Middle frontal gyrus (tissue), 1 donor: ENCODE data around the gene SAT1.

Source experiments
- DNase-seq: peaks from one replicate; pipeline ENCODE4 v3.0.0-alpha.2; 2015; ENCODE audit warnings: low spot score; ENCODE audit errors: extremely low spot score

The SAT1 gene

DNA sequence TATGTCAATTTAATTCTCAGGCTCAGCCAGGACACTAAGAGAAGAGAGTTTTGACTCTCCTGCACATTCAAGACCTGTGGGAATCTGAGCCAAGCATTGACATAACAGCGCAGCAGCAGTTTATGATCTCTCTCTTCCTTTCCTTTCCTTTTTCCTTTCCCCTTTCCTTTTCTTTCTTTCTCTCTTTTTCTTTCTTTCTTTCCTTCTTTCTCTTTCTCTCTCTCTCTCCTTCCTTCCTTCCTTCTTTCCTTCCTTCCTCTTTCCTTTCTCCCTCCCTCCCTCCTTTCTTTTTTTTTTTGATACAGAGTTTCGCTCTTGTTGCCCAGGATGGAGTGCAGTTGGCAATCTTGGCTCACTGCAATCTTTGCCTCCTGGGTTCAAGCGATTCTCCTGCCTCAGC, 21.6 kb downstream of the SAT1 start:
- no peak for DNase-seq

DNA sequence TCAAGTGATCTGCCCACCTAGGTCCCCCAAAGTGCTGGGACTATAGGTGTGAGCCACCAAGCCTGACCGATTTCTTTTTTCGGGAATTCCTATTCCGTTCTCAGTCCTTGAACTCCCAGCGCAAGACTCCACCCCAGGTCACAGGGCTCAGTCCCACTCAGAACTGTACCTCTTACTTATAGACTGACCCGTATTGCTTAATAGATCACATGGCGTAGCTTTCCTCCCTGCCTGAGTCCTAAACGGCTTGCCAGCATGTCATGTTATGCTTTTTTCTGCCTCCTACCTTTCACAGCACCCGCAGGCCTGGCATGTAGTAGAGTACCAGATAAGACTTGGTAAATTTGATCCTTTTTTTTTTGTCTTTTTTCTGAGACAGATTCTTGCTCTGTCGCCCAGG, 22.4 kb downstream of the SAT1 start:
- no peak for DNase-seq

DNA sequence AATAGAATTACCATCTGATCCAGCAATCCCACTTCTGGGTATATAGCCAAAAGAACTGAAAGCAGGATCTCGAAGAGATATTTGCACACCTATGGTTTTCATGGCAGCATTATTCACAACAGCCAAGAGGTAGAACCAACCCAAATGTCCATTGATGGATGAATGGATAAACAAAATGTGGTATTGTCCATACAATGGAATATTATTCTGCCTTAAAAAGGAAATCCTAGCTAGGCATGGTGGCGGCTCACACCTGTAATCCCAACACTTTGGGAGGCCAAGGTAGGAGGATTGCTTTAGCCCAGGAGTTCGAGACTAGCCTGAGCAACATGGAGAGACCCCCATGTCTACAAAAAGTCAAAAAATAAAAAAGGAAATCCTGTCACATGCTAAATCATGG, 27.3 kb downstream of the SAT1 start:
- DNase-seq = no peak

DNA sequence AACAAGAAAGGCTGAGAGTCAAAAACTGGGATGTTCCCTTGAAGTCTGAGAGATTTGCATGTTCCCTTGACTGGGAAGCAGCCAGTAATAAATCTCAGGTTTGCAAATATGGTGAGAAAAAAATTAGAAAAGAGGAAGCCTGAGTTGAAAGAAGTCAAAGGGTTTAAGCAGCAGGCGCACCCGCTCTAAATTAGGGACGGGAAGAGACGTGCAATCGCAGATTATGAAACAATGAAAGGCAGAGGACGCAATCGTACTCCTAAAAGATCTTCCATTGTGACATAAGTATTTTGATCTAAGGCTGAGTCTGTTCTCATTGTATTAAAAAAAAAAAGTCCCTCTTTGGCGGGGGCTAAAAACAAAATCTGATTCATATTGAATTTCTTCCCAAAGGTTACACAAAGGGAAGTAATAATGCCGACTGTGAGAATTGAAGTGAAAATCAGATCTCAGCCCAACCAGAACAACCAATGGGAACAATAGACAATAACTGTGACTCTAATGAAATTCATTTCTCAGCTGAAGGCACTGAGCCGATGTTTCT, 28.2 kb downstream of the SAT1 start:
- no peak for DNase-seq

DNA sequence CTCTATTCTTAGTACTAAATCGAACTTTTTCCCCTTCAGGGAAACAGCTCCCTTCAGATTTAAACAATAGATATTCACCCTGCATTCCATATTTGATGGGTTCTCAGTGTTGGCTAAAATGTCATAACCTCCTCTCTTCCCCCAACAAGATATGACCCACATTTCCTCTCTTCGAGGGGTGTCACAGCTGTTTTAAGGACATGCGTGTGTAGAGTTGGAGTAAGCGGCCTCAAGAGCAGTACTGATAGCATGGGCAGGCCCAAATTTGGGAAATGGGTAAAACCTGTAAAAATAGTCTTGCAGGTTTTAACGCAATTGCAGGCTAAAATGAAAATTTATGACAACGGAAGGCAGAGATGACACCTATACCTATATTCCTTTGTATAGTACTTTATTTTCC, 28.7 kb downstream of the SAT1 start:
- DNase-seq = no peak

DNA sequence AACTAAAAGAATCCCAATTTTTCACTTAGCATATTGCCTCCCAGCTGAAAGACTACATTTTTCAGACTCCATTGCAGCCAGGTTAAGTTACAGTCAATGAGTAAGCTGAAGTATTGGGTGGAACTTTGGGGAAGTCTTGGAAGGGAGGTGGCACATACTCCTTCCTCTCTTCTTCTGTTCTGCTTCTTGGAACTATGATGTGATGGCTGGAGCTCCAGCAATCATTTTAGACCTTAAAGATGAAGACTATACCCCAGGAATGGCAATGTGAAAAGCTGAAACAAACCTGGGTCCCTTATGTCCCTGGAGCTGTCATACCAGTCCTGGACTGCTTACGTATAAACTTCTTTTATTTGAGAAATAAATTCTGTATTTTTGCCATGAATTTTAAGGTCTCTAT, 30.8 kb downstream of the SAT1 start:
- no peak for DNase-seq

DNA sequence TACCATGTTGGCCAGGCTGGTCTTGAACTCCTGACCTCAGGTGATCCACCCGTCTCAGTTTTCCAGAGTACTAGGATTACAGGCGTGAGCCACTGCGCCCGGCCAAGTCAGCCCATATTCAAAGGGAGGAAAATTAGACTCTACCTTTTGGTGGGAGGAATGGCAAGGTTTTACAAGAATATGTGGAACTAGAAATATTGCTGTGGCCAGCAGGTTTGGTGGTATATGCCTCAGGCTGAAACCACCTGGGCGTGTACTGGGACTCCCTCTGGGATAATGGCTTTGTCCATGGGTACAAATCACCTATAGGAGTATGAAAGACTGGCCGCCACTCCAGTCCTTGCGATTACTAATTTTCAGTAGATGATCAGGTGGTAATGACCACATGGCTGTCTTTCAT, 32.4 kb downstream of the SAT1 start:
- no peak for DNase-seq

DNA sequence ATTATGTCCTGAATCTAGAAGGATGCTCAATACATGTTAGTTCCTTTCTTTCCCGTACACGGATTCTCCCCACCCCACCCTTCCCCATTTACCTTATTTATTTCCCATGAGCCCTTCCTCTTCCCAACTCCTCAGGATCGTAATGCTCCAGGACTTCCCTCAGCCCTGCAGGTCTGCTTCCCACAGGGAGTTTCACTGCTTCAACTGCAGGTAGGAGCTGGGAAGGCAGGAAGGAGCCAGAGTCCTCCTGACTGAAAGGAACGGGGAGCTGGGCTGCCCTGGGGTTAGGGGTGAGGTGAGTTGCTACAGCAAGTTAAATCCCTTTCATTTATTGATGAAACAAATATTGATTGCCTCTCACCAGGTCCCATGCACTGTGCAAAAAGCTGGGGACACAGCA, 33.2 kb downstream of the SAT1 start:
- no peak for DNase-seq

DNA sequence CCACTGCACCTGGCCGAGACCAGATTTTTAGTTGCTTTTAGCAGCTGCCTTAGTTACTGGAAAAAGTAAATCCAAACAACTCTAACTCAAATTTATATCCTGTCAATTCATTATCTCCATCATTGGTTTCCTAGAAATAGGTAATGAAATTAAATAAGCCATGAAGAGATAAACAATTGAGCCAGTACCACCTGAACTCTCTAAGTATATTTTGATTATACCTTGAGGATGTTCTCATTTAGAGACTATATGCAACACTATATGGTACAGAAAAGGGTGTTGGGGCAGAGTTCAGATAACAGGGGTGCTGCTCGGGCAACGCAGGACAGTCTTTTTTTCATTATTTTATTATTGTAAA, 35.0 kb downstream of the SAT1 start:
- no peak for DNase-seq

DNA sequence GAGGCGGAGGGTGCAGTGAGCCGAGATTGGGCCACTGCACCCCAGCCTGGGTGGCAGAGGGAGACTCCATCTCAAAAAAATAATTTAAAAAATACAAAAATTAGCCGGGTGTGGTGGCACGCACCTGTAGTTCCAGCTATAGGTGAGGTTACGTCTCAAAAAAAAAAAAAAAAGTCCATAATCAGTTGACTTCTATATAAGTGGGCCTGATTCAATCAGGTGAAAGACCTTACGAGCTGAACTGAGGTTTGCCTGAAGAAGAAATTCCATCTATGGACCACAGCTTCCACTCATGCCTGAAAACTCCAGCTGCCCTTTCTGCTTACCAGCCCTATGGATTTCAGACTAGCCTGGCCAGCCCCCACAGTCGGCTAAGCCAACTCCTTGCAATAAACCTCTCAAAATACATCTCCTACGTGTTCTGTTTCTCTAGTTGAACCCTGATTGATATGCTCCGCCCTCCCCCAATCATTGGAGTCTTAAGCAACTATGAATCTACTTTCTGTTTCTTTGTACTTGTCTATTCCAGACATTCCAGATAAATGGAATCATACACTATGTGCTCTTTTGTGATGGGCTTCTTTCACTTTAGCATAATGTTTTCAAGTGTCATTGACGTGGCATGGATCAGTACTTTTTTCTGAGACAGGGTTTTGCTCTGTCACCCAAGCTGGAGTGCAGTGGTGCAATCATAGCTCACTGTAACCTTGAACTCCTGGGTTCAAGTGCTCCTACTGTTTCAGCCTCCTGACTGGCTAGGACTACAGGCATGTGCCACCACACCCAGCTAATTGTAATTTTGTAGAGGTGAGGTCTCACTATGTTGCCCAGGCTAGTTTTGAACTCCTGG, 36.6 kb downstream of the SAT1 start:
- no peak for DNase-seq

DNA sequence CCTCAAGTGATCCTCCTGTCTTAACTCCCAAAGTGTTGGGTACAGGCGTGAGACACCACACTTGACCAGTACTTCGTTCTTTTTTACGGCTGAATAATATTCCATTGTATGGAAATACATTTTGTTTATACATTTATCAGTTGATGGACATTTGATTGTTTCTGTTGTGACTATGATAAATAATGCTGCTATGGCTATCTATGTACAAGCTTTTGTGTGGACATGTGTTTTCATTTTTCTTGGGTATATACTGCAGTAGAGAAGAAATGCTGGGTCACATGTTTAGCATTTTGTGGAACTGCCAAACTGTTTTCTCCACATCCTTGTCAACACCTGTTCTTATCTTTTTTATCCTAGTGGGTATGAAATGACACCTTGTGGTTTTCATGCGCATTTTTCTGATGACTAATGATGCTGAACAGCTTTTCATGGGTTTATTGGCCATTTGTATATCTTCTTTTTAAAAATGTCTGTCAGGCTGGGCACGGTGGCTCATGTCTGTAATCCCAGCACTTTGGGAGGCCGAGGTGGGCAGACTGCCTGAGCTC, 37.3 kb downstream of the SAT1 start:
- DNase-seq = no peak

DNA sequence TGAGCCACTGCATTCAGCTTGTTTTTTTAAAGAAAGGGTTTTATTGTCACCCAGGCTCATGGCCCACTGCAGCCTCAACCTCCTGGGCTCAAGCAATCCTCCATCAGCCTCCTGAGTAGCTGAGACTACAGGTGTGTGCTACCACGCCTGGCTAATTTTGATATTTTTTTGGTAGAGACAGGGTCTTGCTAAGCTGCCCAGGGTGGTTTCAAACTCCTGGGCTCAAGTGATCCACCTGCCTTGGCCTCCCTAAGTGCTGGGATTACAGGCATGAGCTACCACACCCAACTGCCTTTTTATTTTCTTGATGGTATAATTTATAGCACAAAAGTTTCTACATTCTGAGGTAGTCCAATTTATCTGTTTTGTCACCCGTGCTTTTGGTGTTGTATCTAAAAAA, 38.9 kb downstream of the SAT1 start:
- DNase-seq = no peak

DNA sequence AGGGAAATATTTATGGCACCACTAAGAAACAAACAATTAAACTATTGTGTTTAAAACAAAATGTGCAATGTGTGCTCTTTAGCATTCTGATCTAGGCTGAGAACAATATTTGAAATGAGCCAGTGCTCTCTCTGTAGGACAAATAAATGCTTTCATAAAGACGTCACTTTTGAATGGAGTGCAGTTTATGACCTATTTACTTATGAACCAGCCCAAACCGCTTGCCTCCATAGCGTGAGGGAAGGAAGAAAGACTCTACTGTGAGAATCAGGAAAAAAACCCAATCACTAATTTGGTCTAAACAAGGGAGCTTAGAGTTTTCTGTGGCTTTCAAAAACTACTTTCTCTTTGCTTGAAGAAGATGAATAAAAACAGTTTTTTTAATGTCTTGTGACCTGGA, 39.4 kb downstream of the SAT1 start:
- peak; percentile 27 for DNase-seq

DNA sequence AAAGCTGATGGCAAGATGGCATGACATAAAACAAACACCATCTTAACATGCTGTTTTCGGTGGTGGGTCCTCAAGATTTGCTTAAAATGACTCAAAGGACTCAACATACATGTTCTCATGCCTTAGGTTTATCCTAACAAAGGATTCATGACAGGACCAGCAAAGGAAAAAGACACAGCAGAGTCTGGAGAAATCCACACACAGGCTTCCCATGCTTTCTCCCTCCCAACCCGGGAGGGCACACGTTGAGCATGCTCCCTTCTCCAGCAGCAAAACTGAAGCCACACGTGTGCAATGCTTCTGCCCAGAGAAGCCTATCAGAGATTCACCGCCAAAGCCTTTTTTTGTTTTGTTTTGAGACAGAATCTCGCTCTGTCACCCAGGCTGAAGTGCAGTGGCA, 39.9 kb downstream of the SAT1 start:
- DNase-seq = no peak

DNA sequence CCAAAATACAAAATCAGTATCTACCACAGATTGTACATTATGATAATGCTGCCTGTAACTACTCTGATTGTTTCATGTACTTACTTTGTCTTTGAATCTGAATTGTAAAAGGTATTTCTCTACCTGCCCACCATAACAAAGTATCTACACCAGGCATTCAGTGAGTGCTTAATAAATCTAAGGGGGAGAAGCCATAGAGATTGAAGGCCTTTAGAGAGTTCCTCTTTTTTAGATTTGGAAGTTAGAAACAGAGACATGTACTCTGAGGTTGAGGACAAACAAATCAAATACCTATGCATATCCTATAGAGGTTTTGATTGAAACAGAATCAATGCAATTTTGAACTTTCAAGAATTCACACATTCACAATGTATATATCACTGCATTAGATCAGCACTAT, 42.7 kb downstream of the SAT1 start:
- no peak for DNase-seq

DNA sequence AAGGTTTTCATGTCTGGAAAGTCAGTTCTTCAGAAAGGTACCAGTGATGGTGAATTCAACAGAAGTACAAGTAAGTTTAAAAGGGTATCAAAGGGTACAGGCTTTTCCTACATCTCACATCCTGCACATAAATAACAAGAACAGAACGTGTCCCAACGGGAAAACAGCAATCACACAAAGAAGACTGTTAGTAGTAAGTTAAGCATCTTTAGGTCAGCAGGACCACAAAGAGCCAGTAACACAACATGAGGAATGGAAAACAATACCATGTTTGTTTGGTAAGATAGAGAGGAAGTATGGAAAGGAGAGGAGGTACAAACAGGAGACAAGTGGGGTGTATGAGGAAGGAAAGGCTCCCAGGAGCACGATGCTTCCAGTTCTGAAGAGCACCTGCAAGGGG, 43.2 kb downstream of the SAT1 start:
- no peak for DNase-seq

DNA sequence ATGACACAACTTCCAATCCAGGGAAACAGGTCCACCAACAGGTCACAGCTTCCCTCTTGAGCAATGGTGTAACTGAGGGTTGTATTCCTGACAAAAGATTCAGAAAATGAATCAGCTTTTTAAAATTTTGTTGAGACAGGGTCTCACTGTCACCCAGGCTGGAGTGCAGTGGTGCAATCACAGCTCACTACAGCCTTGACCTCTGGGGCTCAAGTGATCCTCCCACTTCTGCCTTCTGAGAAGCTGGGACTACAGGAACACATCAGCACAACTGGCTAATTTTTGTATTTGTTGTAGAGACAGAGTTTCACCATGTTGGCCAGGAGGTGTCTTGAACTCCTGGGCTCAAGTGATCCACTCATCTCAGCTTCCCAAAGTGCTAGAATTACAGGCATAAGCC, 43.7 kb downstream of the SAT1 start:
- DNase-seq = no peak

DNA sequence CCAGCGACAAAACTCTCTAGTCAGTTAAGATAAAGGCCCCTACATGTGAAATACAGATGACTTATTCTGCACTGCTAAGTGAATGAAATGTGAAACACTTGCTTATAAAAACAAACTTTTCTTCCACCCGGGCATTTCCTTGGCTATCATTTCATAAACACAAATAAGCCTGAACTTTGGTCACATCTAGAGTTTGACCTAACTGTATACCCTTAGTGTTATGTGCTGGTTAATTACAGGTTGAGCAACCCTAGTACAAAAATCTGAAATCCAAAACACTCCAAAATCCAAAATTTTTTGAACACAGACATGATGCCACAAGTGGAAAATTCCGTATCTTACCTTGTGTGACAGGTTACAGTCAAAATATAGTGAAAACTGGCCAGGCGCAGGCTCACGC, 45.9 kb downstream of the SAT1 start:
- no peak for DNase-seq

DNA sequence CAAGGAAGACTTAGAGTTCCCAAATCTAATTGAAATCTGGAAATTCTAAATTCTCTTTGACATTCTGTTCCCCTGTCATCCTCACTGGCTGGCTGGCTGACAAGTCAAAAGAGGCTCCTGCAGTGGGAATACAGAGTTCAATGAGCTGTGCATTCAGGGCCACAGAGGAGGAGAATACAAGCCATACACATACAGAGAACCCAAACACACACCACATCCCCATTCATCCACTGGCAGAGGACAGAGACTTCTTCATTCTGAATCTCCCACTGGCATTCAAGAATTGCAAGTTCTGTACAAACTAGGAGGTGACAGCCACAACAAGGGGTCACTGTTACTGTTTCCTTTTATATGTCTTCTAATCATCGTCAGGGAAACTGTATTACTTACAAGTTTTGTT, 49.7 kb downstream of the SAT1 start:
- DNase-seq = no peak
